T-helper 1 cell treated with Interleukin-12 subunit alpha and Interleukin-12 subunit beta and Interleukin-4 antibody, amounts not matched to agents 30 μg/mL and 1 μg/mL, for 36 hours (primary cell): ENCODE measurements around the gene FADD.
"Not testable (repeated sequence)": the region's sequence is repeated elsewhere in the genome, so short reads cannot be mapped to it uniquely, and the experiment has no call there.

Experiments
- H3K27ac Mint-ChIP-seq: one replicate; pipeline ENCODE4 v1.8.0; 2021; ENCODE audit warnings: mild to moderate bottlenecking, mixed read lengths
- H3K27me3 Mint-ChIP-seq: one replicate; pipeline ENCODE4 v1.8.0; 2021; ENCODE audit warnings: low read depth, mixed read lengths
- H3K36me3 Mint-ChIP-seq: one replicate; pipeline ENCODE4 v1.8.0; 2021; ENCODE audit warnings: low read depth, mixed read lengths
- H3K4me1 Mint-ChIP-seq: one replicate; pipeline ENCODE4 v1.8.0; 2021; ENCODE audit warnings: low read depth, mixed read lengths
- H3K4me3 Mint-ChIP-seq: one replicate; pipeline ENCODE4 v1.8.0; 2021; ENCODE audit warnings: mild to moderate bottlenecking, moderate library complexity, mixed read lengths
- H3K9me3 Mint-ChIP-seq: one replicate; pipeline ENCODE4 v1.8.0; 2021; ENCODE audit warnings: mixed read lengths

FADD gene

DNA sequence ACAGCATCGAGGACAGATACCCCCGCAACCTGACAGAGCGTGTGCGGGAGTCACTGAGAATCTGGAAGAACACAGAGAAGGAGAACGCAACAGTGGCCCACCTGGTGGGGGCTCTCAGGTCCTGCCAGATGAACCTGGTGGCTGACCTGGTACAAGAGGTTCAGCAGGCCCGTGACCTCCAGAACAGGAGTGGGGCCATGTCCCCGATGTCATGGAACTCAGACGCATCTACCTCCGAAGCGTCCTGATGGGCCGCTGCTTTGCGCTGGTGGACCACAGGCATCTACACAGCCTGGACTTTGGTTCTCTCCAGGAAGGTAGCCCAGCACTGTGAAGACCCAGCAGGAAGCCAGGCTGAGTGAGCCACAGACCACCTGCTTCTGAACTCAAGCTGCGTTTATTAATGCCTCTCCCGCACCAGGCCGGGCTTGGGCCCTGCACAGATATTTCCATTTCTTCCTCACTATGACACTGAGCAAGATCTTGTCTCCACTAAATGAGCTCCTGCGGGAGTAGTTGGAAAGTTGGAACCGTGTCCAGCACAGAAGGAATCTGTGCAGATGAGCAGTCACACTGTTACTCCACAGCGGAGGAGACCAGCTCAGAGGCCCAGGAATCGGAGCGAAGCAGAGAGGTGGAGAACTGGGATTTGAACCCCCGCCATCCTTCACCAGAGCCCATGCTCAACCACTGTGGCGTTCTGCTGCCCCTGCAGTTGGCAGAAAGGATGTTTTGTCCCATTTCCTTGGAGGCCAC is 3.3 kb downstream of the FADD start:
- Mint-ChIP-seq H3K27me3 (peaks cover 5% of the 10 kb centered on the region), H3K4me3 (no peak overlapping the region), H3K27ac (peak overlapping the region; percentile 68), H3K4me1 (peaks cover 40% of the 10 kb centered on the region), H3K36me3 (peaks cover 41% of the 10 kb centered on the region), H3K9me3 (no peaks in the 10 kb centered on the region)

DNA sequence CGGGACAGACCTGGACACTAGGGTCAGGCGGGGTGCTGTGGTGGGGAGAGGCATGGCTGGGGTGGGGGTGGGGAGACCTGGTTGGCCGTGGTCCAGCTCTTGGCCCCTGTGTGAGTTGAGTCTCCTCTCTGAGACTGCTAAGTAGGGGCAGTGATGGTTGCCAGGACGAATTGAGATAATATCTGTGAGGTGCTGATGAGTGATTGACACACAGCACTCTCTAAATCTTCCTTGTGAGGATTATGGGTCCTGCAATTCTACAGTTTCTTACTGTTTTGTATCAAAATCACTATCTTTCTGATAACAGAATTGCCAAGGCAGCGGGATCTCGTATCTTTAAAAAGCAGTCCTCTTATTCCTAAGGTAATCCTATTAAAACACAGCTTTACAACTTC is 3.9 kb downstream of the FADD start:
- no peaks in the 10 kb centered on the region for H3K9me3 Mint-ChIP-seq
- H3K27me3 Mint-ChIP-seq, result peaks cover 5% of the 10 kb centered on the region
- peaks cover 40% of the 10 kb centered on the region for H3K4me1 Mint-ChIP-seq
- H3K27ac Mint-ChIP-seq, result no peak overlapping the region
- H3K4me3 Mint-ChIP-seq, result no peak overlapping the region
- H3K36me3 Mint-ChIP-seq, result peaks cover 41% of the 10 kb centered on the region

DNA sequence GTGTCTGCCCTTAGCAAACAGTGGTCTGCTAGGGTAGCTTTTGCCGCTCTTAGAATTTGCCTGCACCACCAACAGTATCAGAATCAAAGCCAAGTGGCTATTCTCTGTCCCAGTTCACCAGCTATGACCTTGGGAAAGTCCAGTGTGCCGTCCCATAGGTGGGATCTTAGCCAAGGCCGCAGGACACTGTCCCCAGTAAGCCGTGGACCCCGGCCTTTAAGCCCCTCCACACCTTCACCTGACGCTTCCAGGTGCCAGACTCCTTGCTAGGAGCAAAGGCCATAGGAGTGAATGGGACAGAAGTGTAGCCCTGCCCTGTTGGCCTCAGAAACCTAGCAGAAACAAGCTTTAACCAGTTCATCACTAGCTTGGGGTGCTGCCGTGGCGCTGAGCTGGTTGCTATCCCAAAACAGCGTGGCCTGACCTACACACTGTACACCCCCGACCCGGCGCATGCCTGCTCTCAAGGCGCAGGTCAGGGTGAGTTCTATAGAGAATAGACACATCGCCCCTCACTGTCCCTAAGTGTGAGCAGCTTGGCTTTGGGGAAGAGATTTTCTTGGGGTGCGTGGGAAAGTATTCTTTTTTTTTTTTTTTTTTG is 4.5 kb downstream of the FADD start:
- Mint-ChIP-seq H3K27me3 (peaks cover 3% of the 10 kb centered on the region), H3K9me3 (no peaks in the 10 kb centered on the region), H3K27ac (no peak overlapping the region), H3K36me3 (peaks cover 41% of the 10 kb centered on the region), H3K4me1 (peaks cover 40% of the 10 kb centered on the region), H3K4me3 (no peak overlapping the region)

DNA sequence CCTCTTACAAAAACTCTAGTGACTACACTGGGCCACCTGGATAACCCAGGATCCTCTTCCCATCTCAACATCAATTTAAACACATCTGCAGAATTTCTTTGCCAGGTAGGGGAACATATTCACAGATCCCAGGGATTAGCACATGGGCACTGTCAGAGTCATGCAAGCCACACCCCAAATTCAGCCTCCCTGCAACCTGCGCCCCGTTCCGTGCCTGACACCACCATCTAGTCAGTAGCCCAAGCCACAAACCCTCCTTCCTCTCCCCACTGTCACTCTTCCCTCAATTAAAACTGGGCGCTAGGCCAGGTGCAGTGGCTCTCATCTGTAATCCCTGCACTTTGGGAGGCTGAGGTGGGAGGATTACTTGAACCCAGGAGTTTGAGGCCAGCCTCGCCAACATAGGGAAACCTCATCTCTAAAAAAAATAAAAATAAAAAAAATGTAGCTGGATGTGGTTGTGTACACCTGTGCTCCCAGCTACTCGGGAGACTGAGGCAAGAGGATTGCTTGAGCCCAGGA is 6.4 kb downstream of the FADD start:
- Mint-ChIP-seq H3K9me3 (no peaks in the 10 kb centered on the region), H3K36me3 (peaks cover 33% of the 10 kb centered on the region), H3K4me3 (no peak overlapping the region), H3K27ac (no peak overlapping the region), H3K27me3 (no peaks in the 10 kb centered on the region), H3K4me1 (peaks cover 38% of the 10 kb centered on the region)

DNA sequence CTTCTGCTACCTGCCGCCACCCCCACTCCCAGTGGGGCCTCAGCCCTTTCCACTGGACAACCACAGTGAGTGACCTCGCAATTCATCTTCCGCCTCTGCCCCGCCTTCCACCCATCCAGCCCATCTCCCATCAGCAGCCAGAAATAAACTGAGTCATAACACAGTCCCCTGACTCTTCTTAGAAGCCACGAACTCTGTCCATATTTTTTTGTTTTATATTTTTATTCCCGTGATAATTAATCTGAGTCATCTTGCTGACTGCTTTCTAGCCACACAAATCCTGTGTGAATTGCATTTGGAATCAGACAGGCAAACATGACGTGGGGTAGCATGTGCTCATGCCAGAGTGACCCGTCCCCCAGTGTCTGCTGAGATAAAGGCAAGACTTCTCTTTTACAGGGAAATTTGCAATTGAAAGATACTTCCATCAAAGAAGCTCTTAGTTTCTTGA is 7.0 kb downstream of the FADD start:
- Mint-ChIP-seq H3K4me3 (no peak overlapping the region), H3K4me1 (peaks cover 32% of the 10 kb centered on the region), H3K27ac (no peak overlapping the region), H3K27me3 (no peaks in the 10 kb centered on the region), H3K36me3 (peaks cover 33% of the 10 kb centered on the region), H3K9me3 (no peaks in the 10 kb centered on the region)

DNA sequence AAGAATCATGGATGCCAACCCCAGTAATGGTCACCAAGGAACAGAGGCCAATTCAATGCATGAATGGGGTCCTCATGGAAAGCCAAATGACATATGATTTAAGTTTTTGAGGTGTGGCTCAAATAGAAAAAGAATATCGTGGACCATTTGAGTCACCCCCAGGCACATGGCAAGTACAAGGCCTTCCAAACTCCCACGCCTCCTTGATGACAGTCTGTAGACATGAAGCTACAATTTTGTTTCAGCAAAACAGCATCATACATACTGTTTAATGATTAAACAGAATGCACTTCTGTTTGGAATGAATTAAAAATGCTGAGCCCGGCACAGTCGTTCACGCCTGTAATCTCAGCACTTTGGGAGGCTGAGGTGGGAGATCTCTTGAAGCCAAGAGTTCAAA is 7.4 kb downstream of the FADD start:
- Mint-ChIP-seq H3K27ac (no peak overlapping the region), H3K27me3 (no peaks in the 10 kb centered on the region), H3K4me3 (no peak overlapping the region), H3K9me3 (no peaks in the 10 kb centered on the region), H3K36me3 (peaks cover 31% of the 10 kb centered on the region), H3K4me1 (peaks cover 28% of the 10 kb centered on the region)

DNA sequence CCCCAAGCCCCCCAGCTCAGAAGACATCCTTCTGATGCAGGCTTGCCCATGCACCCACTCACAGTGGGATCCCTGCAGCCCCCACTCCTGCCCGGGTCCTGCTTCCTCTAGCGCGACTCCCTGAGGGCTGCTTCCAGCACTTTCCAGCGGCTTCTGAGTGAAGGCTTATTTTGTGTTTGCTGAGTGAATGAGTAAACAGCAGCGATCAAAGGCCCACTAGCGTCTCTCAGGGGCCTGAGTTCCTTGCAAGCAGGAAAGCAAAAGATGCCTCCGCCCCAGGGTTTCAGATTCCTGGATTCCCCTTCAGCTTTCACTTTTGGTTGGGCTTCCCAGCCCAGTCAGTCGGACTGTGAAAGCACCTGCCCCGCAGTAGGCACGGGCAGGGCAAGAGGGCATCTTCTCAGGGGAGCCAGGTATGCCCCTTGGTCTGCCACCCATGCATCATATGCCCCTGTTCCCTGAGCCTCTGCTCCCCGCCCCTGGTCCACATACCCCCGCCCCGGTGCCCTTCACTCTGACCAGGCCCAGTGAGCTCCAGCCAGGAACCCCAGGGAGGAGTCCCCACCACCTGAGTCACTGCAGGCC is 9.2 kb downstream of the FADD start:
- H3K27me3 Mint-ChIP-seq, result no peaks in the 10 kb centered on the region
- H3K4me1 Mint-ChIP-seq, result peaks cover 15% of the 10 kb centered on the region
- no peak overlapping the region for H3K27ac Mint-ChIP-seq
- H3K36me3 Mint-ChIP-seq, result peaks cover 19% of the 10 kb centered on the region
- H3K4me3 Mint-ChIP-seq, result no peak overlapping the region
- no peaks in the 10 kb centered on the region for H3K9me3 Mint-ChIP-seq

DNA sequence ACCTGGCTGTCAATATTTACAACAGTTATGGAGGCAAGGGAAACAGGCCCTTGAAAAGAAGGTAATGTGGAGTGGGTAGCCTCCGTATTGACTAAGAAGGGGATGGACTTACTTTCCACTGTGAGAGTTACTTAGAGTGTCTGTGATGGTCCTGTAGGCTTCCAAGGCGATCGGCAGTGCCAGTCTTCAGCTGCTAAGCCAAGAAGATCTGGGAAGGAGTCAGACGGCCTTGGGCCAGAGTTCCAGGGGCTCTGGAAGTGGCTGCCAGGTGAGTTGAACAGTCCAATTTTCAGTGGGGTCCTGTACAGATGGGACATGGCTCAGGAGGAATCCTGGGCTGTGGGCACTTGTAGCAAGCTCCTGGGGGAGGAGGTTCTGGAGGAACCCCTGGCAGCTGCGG is 14.3 kb downstream of the FADD start:
- H3K36me3 Mint-ChIP-seq, H3K9me3 Mint-ChIP-seq, H3K27ac Mint-ChIP-seq, H3K4me1 Mint-ChIP-seq, H3K4me3 Mint-ChIP-seq: not testable (repeated sequence)
- H3K27me3 Mint-ChIP-seq, result peaks cover 34% of the 10 kb centered on the region

DNA sequence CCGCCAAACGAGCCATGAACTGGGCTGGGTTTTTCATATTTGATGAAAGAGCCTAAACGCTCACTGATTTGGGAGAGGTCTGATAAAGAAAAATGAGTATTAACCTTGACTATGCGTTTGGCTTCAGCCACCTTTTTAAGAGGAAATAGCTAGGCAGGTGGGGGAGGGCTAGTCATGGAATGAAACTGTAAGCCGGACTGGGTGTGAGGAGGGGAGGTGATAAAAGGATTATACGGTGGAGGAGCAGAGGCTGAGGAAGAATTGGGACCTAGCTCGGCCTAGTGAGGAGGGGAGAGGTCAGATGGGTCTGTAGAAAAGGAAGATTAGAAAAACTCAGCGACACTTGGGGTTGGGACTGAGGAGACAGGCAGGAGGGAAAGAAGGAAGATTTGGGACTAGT is 15.0 kb downstream of the FADD start:
- H3K9me3 Mint-ChIP-seq, H3K4me3 Mint-ChIP-seq, H3K4me1 Mint-ChIP-seq, H3K36me3 Mint-ChIP-seq, H3K27ac Mint-ChIP-seq: not testable (repeated sequence)
- peaks cover 40% of the 10 kb centered on the region for H3K27me3 Mint-ChIP-seq

DNA sequence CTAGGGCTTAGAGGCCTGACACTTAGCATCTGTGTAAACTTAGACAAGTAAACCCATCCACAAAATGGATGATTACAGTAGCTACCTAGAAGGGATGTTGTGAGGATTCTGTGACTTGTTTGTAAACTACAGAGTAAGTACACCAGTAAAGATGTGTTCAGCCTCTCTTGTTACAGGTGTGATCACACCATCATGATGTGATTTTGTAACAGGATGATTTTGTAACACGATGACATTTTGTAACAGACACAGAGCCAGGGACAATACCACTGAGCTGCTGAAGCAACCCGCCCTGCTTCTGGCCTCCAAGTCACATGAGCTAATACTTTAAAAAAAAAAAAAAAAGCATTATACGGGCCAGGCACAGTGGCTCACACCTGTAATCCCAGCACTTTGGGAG is 17.0 kb downstream of the FADD start:
- no peak overlapping the region for H3K27ac Mint-ChIP-seq
- H3K4me3 Mint-ChIP-seq, result no peak overlapping the region
- H3K36me3 Mint-ChIP-seq, result no peaks in the 10 kb centered on the region
- H3K4me1 Mint-ChIP-seq, result no peaks in the 10 kb centered on the region
- peaks cover 53% of the 10 kb centered on the region for H3K27me3 Mint-ChIP-seq
- no peaks in the 10 kb centered on the region for H3K9me3 Mint-ChIP-seq

DNA sequence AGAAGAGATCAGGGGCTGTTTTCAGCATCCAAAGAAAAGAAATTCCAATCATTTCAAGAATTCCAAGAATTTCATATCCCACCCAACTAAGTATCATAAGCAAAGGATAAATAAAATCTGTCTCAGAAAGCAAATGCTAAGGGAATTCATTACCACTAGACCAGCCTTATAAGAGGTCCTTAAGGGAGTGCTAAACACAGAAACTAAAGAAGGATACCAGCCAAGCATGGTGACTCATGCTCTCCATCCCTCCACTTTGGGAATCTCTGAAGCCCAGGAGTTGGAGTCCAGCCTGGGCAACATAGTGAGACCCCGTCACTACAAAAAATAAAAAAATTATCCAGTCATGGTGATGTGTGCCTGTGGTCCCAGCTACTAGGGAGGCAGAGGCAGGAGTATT is 17.8 kb downstream of the FADD start:
- Mint-ChIP-seq H3K27ac (no peak overlapping the region), H3K4me3 (no peak overlapping the region), H3K27me3 (peaks cover 57% of the 10 kb centered on the region), H3K36me3 (no peaks in the 10 kb centered on the region), H3K4me1 (no peaks in the 10 kb centered on the region), H3K9me3 (no peaks in the 10 kb centered on the region)

DNA sequence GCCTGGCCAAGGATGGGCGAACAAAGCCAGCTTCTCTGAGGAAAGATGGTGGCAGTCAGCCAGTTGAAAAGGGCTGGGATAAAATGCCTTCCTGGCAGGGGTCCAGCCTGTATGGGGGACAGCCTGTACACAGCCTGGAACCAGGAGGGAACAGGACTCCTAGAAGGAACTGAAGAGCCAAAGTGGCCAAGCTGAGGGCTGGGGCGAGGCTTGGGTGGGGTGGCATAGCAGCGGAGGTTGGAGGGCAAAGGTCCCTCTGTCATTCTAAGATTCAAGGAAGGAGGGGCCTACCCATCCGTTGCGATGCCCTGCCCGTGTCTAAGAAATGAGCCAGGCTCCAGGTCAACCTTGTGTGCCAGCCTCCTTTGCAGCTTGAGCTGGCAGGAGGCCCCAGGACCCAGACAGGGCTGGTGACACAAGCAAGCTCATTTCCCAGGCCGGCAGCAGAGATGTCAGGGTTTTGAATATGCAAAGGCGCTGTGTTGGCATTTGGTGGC is 22.6 kb downstream of the FADD start:
- Mint-ChIP-seq H3K4me1 (no peaks in the 10 kb centered on the region), H3K27me3 (peaks cover 37% of the 10 kb centered on the region), H3K4me3 (no peak overlapping the region), H3K27ac (no peak overlapping the region), H3K36me3 (no peaks in the 10 kb centered on the region), H3K9me3 (no peaks in the 10 kb centered on the region)

DNA sequence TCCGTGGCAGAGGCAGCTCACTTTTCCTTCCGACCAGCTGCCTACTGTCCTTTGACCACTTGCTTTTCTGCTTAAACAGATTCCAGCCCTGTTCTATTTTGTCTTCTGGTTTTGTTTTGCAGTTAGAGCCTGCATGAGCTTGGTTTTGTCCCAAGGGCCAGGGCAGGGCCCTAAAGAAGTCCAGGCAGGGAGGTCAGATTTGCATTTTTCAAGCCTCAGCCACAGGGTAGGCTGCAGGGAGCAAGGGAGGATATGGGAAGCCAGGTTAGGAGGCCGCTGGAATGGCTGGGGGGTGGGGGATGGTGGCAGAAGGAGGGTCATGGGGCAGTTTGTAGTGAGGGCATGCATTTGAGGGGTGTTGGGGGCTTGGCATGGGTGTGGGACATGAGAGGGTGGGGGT is 23.1 kb downstream of the FADD start:
- Mint-ChIP-seq H3K27me3 (peaks cover 35% of the 10 kb centered on the region), H3K4me3 (no peak overlapping the region), H3K9me3 (no peaks in the 10 kb centered on the region), H3K27ac (no peak overlapping the region), H3K36me3 (no peaks in the 10 kb centered on the region), H3K4me1 (no peaks in the 10 kb centered on the region)

DNA sequence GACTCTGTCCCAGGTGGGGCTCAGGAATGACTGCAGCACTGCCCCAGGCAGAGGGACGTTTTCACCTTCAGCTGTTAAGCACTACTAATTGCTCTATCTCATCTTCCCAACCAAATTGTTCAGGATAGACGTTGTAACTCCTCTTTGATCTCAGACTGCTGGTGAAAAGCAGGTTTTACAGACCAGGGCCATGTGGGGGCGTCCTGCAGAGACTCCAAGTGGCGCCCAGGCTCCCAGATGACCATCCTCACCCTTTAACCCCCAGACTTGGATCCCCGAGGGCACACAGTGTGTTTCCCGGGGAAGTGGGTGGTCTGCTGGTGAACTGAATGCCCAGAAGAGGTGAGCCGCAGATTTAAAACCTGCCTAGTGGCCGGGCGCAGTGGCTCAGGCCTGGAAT is 23.9 kb downstream of the FADD start:
- no peaks in the 10 kb centered on the region for H3K36me3 Mint-ChIP-seq

DNA sequence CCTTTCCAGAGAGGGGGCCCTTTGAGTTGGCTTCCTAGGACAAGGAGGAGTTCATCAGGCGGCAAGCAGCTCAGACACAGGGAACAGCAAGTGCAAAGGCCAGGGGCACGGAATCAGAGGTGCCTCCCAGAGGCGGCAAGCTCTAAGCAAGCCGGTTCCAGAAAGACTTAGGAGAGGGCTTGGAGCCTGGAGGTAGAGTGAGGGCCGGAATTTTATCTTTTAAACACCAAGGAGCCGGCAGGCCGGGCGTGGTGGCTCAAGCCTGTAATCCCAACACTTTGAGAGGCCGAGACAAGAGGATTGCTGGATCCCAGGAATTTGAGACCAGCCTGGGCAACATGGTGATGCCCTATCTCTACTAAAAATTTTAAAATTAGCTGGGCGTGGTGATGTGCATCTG is 26.6 kb downstream of the FADD start:
- Mint-ChIP-seq H3K4me1 (no peaks in the 10 kb centered on the region), H3K27me3 (peaks cover 12% of the 10 kb centered on the region), H3K9me3 (no peaks in the 10 kb centered on the region), H3K4me3 (no peak overlapping the region), H3K27ac (no peak overlapping the region), H3K36me3 (no peaks in the 10 kb centered on the region)

More for the DNA sequence above, 23.9 kb downstream of the FADD start:
- Mint-ChIP-seq H3K4me3 (no peak overlapping the region), H3K4me1 (no peaks in the 10 kb centered on the region), H3K27ac (no peak overlapping the region), H3K27me3 (peaks cover 31% of the 10 kb centered on the region), H3K9me3 (no peaks in the 10 kb centered on the region)
